HG03095 (cell line): ENCODE data around the gene KRAS.
"Not testable (repeated sequence)": the region's sequence is repeated elsewhere in the genome, so short reads cannot be mapped to it uniquely, and the experiment has no call there.

Source experiments
- ATAC-seq: cut with Tn5 transposase; IDR thresholded peaks from one replicate; pipeline ENCODE4 v1.9.1; 2021; ENCODE audit warnings: moderate library complexity; ENCODE audit not compliant: unreplicated experiment

The KRAS gene

GRCh38 chr12:25250744-25251730 lies at the start of gene KRAS:
KRAS (minus strand) TSS chr12:25250929.
- ATAC-seq = peak; percentile 75

GRCh38 chr12:25296381-25296780 lies 45.7 kb upstream of the KRAS start:
- no peak for ATAC-seq

GRCh38 chr12:25295361-25295760 lies 44.6 kb upstream of the KRAS start:
- ATAC-seq = no peak

GRCh38 chr12:25293653-25294052 lies 42.9 kb upstream of the KRAS start:
- ATAC-seq = no peak

- not testable (repeated sequence) for ATAC-seq
Measured at GRCh38 chr12:25292810-25293221, 42.1 kb upstream of the KRAS start.

- no peak for ATAC-seq
Measured at GRCh38 chr12:25287610-25288009, 36.9 kb upstream of the KRAS start.

GRCh38 chr12:25286837-25287236 lies 36.1 kb upstream of the KRAS start:
- no peak for ATAC-seq

- ATAC-seq = no peak
Measured at GRCh38 chr12:25284024-25284423, 33.3 kb upstream of the KRAS start.

- ATAC-seq = no peak
Measured at GRCh38 chr12:25283006-25283405, 32.3 kb upstream of the KRAS start.

GRCh38 chr12:25280082-25280481 lies 29.4 kb upstream of the KRAS start:
- ATAC-seq = no peak

- ATAC-seq = no peak
Measured at GRCh38 chr12:25278269-25278668, 27.5 kb upstream of the KRAS start.

GRCh38 chr12:25276199-25276937 lies 25.6 kb upstream of the KRAS start:
- no peak for ATAC-seq

GRCh38 chr12:25271486-25272098 lies 20.9 kb upstream of the KRAS start:
- ATAC-seq = no peak

GRCh38 chr12:25269701-25270100 lies 19.0 kb upstream of the KRAS start:
- ATAC-seq = peak; percentile 53

- no peak for ATAC-seq
Measured at GRCh38 chr12:25266497-25266896, 15.8 kb upstream of the KRAS start.

- no peak for ATAC-seq
Measured at GRCh38 chr12:25264862-25265261, 14.1 kb upstream of the KRAS start.

- no peak for ATAC-seq
Measured at GRCh38 chr12:25264114-25264513, 13.4 kb upstream of the KRAS start.

- no peak for ATAC-seq
Measured at GRCh38 chr12:25263594-25263993, 12.9 kb upstream of the KRAS start.

GRCh38 chr12:25262389-25263074 lies 11.8 kb upstream of the KRAS start:
- ATAC-seq = no peak

GRCh38 chr12:25257590-25258324 lies 7.0 kb upstream of the KRAS start:
- ATAC-seq = no peak
